ENCODE results near the gene SLC39A11.

DNA sequence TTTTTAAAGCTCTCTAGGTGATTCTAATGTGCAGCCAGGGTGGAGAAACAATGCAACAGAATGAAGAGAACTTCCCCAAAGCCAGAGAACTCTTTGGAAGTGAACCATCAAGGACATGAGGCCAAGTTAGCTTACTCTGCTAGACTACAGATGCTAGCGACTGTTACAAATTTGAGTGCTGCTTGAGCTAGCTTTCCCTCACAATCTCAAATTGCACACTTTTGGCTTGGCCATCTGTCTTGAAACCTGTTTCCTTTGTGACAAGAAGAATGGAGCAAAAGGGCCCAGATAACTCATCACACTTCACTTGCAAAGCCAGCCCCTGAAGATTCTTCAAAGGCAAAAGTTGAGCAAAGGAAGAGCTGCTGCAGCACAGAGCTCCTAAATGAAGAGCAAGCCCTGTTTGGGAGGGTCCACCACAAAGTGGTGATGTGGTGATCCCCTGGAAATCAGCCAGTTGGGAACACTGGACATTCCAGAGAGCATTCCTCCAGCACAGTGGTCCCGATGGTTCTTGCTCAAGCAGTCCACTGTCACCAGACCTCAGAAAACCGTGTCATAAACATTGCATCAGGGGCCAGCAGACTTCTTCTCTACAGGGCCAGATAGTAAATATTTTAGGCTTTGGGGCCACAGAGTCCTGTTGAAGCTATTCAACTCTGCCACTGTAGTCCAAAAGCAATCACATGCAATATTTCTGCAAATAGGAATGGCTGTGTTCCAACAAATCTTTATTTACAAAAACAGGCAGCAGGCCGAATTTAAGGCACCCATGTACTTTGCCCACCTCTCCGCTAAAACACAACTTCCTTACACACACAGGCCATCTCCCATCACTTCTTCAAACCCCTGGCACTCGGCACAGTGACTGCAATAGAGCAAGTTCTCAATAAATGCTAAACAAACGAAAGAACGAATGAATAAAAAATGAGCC, 21.2 kb downstream of the SLC39A11 start:
- TF ChIP-seq JUND (IDR thresholded peaks at IDR 0.05) (no peak), CTCF (IDR thresholded peaks at IDR 0.05 in 2 of 3, conservative IDR thresholded peaks at IDR 0.05 in 1 of 3; ENCODE audit: borderline replicate concordance in 1 of 3, insufficient read depth in 1 of 3, low read depth in 2 of 3, low read length in 2 of 3) (no peak)
